Astrocyte of the spinal cord (primary cell): ENCODE measurements around the gene DPYSL3.
A peak's percentile ranks its signal among the peaks of the same experiment; 100 is the strongest.

Source experiments
- DNase-seq: peaks from one replicate; pipeline ENCODE4 v3.0.0; 2011; ENCODE audit warnings: low read depth, low spot score
- H3K4me3 ChIP-seq: 2 replicates; pipeline ENCODE4 v1.5.1; 2011; ENCODE audit warnings: low read depth, mild to moderate bottlenecking, low read length, moderate library complexity
- in situ Hi-C: cut with HindIII; loops from 2 replicates; pipeline ENCODE4 v1.10.0; 2017; ENCODE audit warnings: low sequenced_read_pairs
- TF ChIP-seq, protein P1 (sequence below): IDR thresholded peaks from 2 replicates; pipeline ENCODE4 v1.5.1; 2012; ENCODE audit warnings: low read depth, mild to moderate bottlenecking, low read length, inconsistent platforms

The DPYSL3 gene

DNA sequence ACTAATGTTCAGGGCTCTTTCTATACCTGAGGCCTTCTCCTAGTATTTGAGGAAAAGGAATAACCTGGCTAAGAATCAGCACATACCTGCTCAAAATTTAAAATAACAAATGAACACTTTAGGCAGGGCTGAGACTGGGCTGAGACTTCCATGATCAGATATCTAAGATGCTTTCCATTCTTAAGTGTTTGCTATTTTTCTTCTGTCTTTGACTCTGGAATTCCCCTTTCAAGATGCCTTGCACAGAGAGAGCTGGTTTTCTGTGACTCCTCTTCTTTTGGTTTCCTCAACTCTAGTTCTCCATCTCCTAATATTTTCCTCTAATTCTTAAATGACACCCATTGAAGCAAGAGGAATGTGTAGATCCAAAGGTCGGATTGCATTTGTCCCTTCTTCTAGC is 61.1 kb downstream of the DPYSL3 start:
- no peak for DNase-seq
- no peak overlapping the region for H3K4me3 ChIP-seq
- in situ Hi-C loops: no loop called here
- TF ChIP-seq, protein P1, sequence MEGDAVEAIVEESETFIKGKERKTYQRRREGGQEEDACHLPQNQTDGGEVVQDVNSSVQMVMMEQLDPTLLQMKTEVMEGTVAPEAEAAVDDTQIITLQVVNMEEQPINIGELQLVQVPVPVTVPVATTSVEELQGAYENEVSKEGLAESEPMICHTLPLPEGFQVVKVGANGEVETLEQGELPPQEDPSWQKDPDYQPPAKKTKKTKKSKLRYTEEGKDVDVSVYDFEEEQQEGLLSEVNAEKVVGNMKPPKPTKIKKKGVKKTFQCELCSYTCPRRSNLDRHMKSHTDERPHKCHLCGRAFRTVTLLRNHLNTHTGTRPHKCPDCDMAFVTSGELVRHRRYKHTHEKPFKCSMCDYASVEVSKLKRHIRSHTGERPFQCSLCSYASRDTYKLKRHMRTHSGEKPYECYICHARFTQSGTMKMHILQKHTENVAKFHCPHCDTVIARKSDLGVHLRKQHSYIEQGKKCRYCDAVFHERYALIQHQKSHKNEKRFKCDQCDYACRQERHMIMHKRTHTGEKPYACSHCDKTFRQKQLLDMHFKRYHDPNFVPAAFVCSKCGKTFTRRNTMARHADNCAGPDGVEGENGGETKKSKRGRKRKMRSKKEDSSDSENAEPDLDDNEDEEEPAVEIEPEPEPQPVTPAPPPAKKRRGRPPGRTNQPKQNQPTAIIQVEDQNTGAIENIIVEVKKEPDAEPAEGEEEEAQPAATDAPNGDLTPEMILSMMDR: no peak

GRCh38 chr5:147446523-147446922 is 63.3 kb downstream of the DPYSL3 start:
- H3K4me3 ChIP-seq: no peak overlapping the region
- TF ChIP-seq, protein P1: no peak
- in situ Hi-C loops: no loop called here
- DNase-seq: no peak

GRCh38 chr5:147445917-147446316 is 64.0 kb downstream of the DPYSL3 start:
- TF ChIP-seq, protein P1: no peak
- in situ Hi-C loops: no loop called here
- H3K4me3 ChIP-seq: no peak overlapping the region
- DNase-seq: no peak

DNA sequence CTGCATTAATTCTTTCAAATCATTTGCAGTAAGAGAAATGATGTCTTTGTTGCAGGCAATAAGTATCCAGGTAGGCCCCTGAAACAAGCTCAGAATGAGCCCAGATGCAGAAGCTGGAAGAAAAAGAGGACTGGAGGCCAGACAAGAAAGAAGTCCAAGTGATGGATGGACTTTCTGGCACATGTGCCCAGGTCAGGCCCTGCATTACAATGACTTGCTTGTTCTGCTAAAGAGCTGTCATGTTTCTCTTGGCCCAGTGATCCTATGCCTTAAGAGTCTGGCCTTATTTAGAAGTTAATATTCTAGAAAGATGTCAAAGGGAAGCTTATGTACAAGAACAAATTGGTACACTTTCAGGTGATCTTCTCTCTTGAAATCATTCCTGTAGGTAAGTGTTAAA is 64.8 kb downstream of the DPYSL3 start:
- DNase-seq: no peak
- in situ Hi-C loops: no loop called here
- TF ChIP-seq, protein P1: no peak
- no peak overlapping the region for H3K4me3 ChIP-seq

- in situ Hi-C loops: no loop called here
- no peak overlapping the region for H3K4me3 ChIP-seq
- TF ChIP-seq, protein P1: no peak
- no peak for DNase-seq
Observed at GRCh38 chr5:147442224-147442623, 67.6 kb downstream of the DPYSL3 start.

DNA sequence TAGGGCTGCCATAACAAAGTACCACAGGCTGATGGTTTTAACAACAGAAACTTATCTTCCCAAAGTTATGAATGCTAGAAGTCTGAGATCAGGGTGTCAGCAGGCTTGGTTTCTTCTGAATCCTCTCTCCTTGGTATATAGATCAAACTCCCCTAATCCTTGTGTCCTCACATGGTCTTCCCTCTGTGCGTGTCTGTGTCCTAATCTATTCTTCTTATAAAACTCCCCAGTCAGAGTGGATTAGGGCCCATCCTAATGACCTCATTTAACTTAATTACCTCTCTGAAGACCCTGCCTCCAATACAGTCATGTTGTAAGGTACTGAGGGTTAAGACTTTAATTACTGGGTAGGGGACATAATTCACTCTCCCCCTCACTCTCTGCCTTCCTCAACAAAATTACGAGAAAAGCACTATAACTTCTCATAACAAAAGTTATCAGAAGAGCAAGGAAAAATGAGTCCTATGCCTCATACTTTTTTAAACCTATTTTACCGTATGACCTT is 68.6 kb downstream of the DPYSL3 start:
- TF ChIP-seq, protein P1: no peak
- H3K4me3 ChIP-seq: no peak overlapping the region
- in situ Hi-C loops: no loop called here
- no peak for DNase-seq

- TF ChIP-seq, protein P1: no peak
- in situ Hi-C loops: no loop called here
- peak; percentile 69 for DNase-seq
- no peak overlapping the region for H3K4me3 ChIP-seq
Observed at GRCh38 chr5:147439254-147439653, 70.6 kb downstream of the DPYSL3 start.
